OCI-LY3 (cell line): ENCODE results near the gene INHBE.

ENCODE experiments used
- EZH2phosphoT487 ChIP-seq: fragments of 200-600 bp; shearing (Covaris generic); IDR thresholded peaks from 2 replicates; pipeline ENCODE4 v1.6.1; 2018; ENCODE audit warnings: antibody characterized with exemption, mixed run types, low read depth
- TF ChIP-seq, protein P1 (sequence below): fragments of 200-600, 300-600 bp; sonication (generic); IDR thresholded peaks from 2 replicates; pipeline ENCODE4 v1.5.1; 2014; ENCODE audit warnings: antibody characterized with exemption, low read length, low read depth

DNA sequence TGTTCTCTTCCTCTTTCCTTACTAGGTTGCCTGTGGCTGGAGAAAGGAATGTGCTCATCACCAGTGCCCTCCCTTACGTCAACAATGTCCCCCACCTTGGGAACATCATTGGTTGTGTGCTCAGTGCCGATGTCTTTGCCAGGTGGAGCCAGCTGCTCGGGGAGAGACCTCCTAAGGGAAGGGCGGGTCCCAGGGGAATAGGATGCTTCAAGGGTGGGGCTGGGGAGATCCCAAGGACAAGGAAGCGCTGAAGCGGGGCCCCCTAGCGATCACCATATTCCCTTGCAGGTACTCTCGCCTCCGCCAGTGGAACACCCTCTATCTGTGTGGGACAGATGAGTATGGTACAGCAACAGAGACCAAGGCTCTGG, 43.0 kb downstream of the INHBE start:
- TF ChIP-seq, protein P1, sequence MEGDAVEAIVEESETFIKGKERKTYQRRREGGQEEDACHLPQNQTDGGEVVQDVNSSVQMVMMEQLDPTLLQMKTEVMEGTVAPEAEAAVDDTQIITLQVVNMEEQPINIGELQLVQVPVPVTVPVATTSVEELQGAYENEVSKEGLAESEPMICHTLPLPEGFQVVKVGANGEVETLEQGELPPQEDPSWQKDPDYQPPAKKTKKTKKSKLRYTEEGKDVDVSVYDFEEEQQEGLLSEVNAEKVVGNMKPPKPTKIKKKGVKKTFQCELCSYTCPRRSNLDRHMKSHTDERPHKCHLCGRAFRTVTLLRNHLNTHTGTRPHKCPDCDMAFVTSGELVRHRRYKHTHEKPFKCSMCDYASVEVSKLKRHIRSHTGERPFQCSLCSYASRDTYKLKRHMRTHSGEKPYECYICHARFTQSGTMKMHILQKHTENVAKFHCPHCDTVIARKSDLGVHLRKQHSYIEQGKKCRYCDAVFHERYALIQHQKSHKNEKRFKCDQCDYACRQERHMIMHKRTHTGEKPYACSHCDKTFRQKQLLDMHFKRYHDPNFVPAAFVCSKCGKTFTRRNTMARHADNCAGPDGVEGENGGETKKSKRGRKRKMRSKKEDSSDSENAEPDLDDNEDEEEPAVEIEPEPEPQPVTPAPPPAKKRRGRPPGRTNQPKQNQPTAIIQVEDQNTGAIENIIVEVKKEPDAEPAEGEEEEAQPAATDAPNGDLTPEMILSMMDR = no peak
- no peak for TF ChIP-seq EZH2phosphoT487
